Fibroblast of lung (primary cell): ENCODE measurements around the gene CDC42EP1. TPM values are rescaled to one million over a fixed set of nuclear protein-coding genes. Genes with fewer than 3 reads are reported as not detected.

Source experiments
- DNase-seq, 2 donors: peaks; one replicate each; pipeline versions ENCODE4 v3.0.0 to v3.0.0-alpha.2; 2010; ENCODE audit warnings: low read depth in 2 of 2
- H2AFZ ChIP-seq: 2 replicates; pipeline ENCODE4 v1.5.1; 2012; ENCODE audit warnings: low read length, control low read depth, inconsistent platforms
- H3K27ac ChIP-seq: 2 replicates; pipeline ENCODE4 v1.5.1; 2011; ENCODE audit warnings: low read length, control low read depth; ENCODE audit not compliant: insufficient read depth
- H3K27me3 ChIP-seq: 2 replicates; pipeline ENCODE4 v1.5.1; 2011; ENCODE audit warnings: mild to moderate bottlenecking, low read length; ENCODE audit not compliant: control insufficient read depth, insufficient read depth
- H3K36me3 ChIP-seq: 2 replicates; pipeline ENCODE4 v1.5.1; 2011; ENCODE audit warnings: low read length; ENCODE audit not compliant: control insufficient read depth, insufficient read depth
- H3K4me1 ChIP-seq: 2 replicates; pipeline ENCODE4 v1.5.1; 2011; ENCODE audit warnings: low read length; ENCODE audit not compliant: control insufficient read depth, insufficient read depth; ENCODE audit errors: extremely low read depth
- H3K4me2 ChIP-seq: 2 replicates; pipeline ENCODE4 v1.5.1; 2011; ENCODE audit warnings: low read length, control low read depth; ENCODE audit not compliant: insufficient read depth; ENCODE audit errors: extremely low read depth
- H3K4me3 ChIP-seq, 4 experiments: fragments of 200-600 bp in 1 of 4; sonication (generic) in 1 of 4; replicated peaks in 1 of 4; 2 replicates each; pipeline ENCODE4 v1.5.1; 2011 to 2016; ENCODE audit warnings: low read length in 4 of 4, low read depth in 3 of 4, mild to moderate bottlenecking in 3 of 4, control low read depth in 2 of 4, inconsistent platforms in 1 of 4, mixed read lengths in 1 of 4; ENCODE audit not compliant: insufficient read depth in 1 of 4; ENCODE audit errors: control extremely low read depth in 1 of 4
- H3K79me2 ChIP-seq: 2 replicates; pipeline ENCODE4 v1.5.1; 2012; ENCODE audit warnings: mild to moderate bottlenecking, low read length, inconsistent platforms; ENCODE audit not compliant: control insufficient read depth, insufficient read depth
- H3K9ac ChIP-seq: 2 replicates; pipeline ENCODE4 v1.5.1; 2011; ENCODE audit warnings: mild to moderate bottlenecking, low read length, control low read depth; ENCODE audit not compliant: insufficient read depth
- H3K9me3 ChIP-seq: 2 replicates; pipeline ENCODE4 v1.5.1; 2012; ENCODE audit warnings: low read depth, low read length; ENCODE audit not compliant: control insufficient read depth, insufficient read depth
- H4K20me1 ChIP-seq: 2 replicates; pipeline ENCODE4 v1.5.1; 2011; ENCODE audit warnings: low read length; ENCODE audit not compliant: control insufficient read depth, insufficient read depth; ENCODE audit errors: extremely low read depth
- CTCF ChIP-seq, 2 donors: IDR thresholded peaks in 1 of 2; conservative IDR thresholded peaks in 1 of 2; 1 replicate in 1 of 2; 2 replicates in 1 of 2; pipeline ENCODE4 v1.5.1; 2011 to 2012; ENCODE audit warnings: low read length in 2 of 2, control low read depth in 1 of 2, inconsistent platforms in 1 of 2, low read depth in 1 of 2, mild to moderate bottlenecking in 1 of 2
- EZH2 ChIP-seq: IDR thresholded peaks from 2 replicates; pipeline ENCODE4 v1.5.1; 2012; ENCODE audit warnings: low read length, control low read depth, mild to moderate bottlenecking; ENCODE audit errors: missing control alignments
- polyA plus RNA-seq, 2 donors: library from polyadenylated mRNA; depleted of rRNA in 1 of 2; stranded (reverse) in 1 of 2; unstranded in 1 of 2; fragments of >200 nt; gene quantifications; 2 replicates each; pipeline ENCODE4 v1.2.1, GENCODE V29; 2011 to 2012; ENCODE audit warnings: missing spikeins in 1 of 2
- total RNA-seq: library from RNA; depleted of rRNA; stranded (reverse); fragments of >200 nt; gene quantifications from 2 replicates; pipeline ENCODE4 v1.2.1, GENCODE V29; 2014

The CDC42EP1 gene
- total and polyA plus RNA-seq, 2 donors (not counting 1 experiment from before 2014, with no cell fraction given): 10.4 to 17.2 TPM

GRCh38 chr22:37578002-37578401, 17.7 kb downstream of the CDC42EP1 start:
- Histone ChIP-seq H3K79me2 (no peaks in the 10 kb centered on the region), H3K9ac (no peak overlapping the region), H3K9me3 (no peaks in the 10 kb centered on the region), H3K4me2 (no peak overlapping the region), H3K27ac (no peak overlapping the region), H3K4me1 (peaks cover 2% of the 10 kb centered on the region), H2AFZ (no peak overlapping the region), H3K4me3 (no peak overlapping the region), H3K27me3 (peaks cover 8% of the 10 kb centered on the region), H3K36me3 (no peaks in the 10 kb centered on the region), H4K20me1 (no peaks in the 10 kb centered on the region)
- TF ChIP-seq CTCF (conservative IDR thresholded peaks at IDR 0.05 in 1 of 2, IDR thresholded peaks at IDR 0.05 in 1 of 2; ENCODE audit: low read depth in 1 of 2, low read length in 2 of 2) (no peak), EZH2 (no peak)
- DNase-seq: no peak

DNA sequence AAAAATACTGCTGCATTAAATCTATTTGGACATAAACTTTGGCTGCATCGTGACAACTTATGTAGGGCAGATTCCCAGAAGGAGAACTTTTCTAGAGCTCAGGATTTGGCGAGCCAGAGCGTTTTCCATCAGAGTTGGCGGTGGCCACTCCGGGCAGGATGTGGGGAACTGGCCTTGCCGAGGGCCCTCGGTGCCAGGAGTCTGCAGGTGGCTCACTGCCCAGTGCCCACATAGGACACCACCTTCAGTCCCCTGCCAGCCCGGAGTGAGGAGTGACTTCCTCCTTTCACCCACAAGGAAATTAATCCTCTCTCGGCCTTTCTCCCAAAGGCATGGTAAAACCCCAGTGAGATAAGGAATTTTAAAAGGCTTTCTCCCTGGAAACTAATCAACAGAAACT, 21.2 kb downstream of the CDC42EP1 start:
- H3K79me2 ChIP-seq: no peaks in the 10 kb centered on the region
- no peak for DNase-seq

GRCh38 chr22:37582526-37582925, 22.2 kb downstream of the CDC42EP1 start:
- Histone ChIP-seq H3K4me1 (no peaks in the 10 kb centered on the region), H3K9me3 (no peaks in the 10 kb centered on the region), H4K20me1 (no peaks in the 10 kb centered on the region), H3K9ac (no peak overlapping the region), H3K27me3 (peaks cover 8% of the 10 kb centered on the region), H3K4me2 (no peak overlapping the region), H3K27ac (no peak overlapping the region), H3K4me3 (no peak overlapping the region), H2AFZ (no peak overlapping the region), H3K36me3 (no peaks in the 10 kb centered on the region), H3K79me2 (no peaks in the 10 kb centered on the region)
- TF ChIP-seq CTCF (conservative IDR thresholded peaks at IDR 0.05 in 1 of 2, IDR thresholded peaks at IDR 0.05 in 1 of 2; ENCODE audit: low read depth in 1 of 2, low read length in 2 of 2) (no peak), EZH2 (no peak)
- DNase-seq: no peak

More for the DNA sequence above, 21.2 kb downstream of the CDC42EP1 start:
- H3K36me3 ChIP-seq: no peaks in the 10 kb centered on the region
- H3K9ac ChIP-seq: no peak overlapping the region
- no peaks in the 10 kb centered on the region for H3K9me3 ChIP-seq
- TF ChIP-seq EZH2 (no peak), CTCF (conservative IDR thresholded peaks at IDR 0.05 in 1 of 2, IDR thresholded peaks at IDR 0.05 in 1 of 2; ENCODE audit: low read depth in 1 of 2, low read length in 2 of 2) (no peak)
- no peak overlapping the region for H3K4me3 ChIP-seq
- H4K20me1 ChIP-seq: no peaks in the 10 kb centered on the region
- peaks cover 8% of the 10 kb centered on the region for H3K27me3 ChIP-seq
- no peak overlapping the region for H3K4me2 ChIP-seq
- H3K27ac ChIP-seq: no peak overlapping the region
- H3K4me1 ChIP-seq: no peaks in the 10 kb centered on the region
- no peak overlapping the region for H2AFZ ChIP-seq
